ENCODE results near the gene TBC1D30.

The TBC1D30 gene

DNA sequence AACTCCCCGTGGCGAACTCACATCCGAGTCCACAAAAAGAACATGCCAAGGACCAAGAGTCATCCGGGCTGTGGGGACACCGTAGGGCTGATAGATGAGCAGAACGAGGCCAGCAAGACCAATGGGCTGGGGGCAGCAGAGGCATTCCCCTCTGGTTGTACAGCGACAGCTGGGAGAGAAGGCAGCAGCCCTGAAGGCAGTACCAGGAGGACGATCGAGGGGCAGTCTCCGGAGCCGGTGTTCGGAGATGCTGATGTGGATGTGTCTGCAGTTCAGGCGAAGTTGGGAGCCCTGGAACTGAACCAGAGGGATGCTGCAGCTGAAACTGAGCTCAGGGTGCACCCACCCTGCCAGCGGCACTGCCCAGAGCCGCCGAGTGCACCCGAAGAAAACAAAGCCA, 50.7 kb downstream of the TBC1D30 start:
- no peak for DNase-seq

- no peak for DNase-seq
Measured at GRCh38 chr12:64876388-64877071, 52.1 kb downstream of the TBC1D30 start.

DNA sequence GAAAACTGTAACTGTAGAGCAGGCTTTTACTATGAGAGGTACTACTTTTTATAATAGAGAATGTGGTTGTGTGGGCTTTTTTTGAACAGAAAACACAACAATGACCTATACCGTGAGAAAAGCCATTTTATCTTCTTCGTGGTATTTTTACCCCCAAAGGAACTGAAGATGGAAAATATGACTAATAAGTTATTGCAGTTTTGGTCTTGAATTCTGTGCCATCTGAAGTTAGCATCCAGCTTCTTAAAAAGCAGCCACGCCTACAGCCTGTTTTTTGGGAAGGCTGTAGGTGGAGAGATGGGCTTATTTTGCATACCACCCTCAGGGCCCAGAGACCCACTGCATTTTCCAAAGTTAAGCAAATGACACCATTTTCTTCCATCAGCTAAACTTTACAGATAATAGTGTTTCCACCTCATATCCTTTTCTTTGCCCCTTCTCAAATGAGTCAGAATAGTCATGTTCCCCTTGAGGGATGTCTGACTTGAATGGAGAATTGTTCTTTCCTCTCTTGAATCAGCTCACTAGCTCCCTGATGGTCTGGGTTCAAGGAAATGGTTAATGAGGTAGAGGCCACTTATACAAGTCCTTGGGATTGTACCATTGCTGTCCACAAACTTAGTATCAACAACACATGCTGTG, 53.0 kb downstream of the TBC1D30 start:
- DNase-seq = no peak

GRCh38 chr12:64882687-64883086, 58.2 kb downstream of the TBC1D30 start:
- no peak for DNase-seq

GRCh38 chr12:64883264-64884163, 59.1 kb downstream of the TBC1D30 start:
- no peak for DNase-seq

GRCh38 chr12:64884164-64884542, 59.7 kb downstream of the TBC1D30 start:
- no peak for DNase-seq

DNA sequence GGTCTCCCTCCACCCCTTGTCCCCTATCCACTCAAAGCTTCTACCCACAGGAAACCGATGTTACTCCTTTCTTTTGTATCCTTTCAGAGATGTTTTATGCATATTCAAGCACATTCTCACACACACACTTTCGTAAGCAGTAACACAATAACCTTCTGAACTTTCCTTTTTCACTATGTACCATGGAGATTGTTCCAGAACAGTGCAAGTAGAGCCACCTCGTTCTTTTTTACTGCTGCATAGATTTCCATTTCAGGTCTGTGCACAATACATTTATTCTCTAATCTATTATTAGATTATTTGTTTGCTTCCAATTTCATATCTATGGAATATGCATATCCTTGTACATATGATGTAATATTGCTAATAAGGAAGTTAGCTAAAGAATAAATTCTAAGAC, 60.3 kb downstream of the TBC1D30 start:
- DNase-seq = no peak

- no peak for DNase-seq
Measured at GRCh38 chr12:64889434-64890216, 65.2 kb downstream of the TBC1D30 start.

DNA sequence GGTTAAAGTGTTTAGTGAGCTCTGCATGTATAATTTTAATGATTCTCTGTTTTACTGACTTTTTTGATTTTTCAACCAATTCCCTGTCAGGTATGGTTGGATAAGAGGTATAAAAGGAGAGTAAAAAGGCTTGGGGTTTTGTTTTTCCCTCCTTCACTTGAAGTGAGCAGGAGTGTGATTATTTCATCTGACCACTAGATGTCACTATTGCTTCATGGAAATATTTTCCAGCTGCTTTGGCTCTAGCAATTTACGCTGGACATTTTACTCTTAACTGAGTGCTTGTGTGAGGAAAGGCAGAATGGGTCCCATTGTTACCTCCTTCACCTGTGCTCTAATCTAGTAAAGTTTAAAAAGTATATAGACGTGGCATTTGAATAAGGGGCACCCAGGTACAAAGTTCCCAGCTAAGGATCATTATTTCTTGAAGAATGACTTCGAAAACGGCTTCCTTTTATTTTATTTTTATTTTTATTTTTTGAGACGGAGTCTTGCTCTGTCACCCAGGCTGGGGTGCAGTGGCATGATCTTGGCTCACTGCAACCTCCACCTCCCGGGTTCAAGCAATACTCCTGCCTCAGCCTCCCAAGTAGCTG, 66.5 kb downstream of the TBC1D30 start:
- peak; percentile 21 for DNase-seq

DNA sequence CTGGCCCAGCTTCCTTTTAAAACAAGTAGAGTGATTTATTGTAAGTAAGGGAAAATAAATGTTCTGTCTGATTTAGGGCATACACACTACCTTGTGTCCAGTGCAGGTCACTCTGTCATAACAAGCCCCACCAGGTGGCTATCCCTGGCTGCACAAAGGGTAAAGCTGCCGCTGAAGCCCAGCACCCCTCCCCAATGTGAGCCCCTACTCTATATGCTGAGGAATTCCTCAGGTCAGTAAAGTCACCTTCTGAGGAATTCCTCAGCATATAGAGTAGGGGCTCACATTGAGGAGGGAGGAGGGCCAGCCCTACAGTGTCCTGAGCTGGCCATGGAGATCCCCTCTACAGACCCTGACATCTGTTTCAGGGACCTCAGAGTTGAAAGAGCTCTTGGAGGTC, 67.2 kb downstream of the TBC1D30 start:
- no peak for DNase-seq

DNA sequence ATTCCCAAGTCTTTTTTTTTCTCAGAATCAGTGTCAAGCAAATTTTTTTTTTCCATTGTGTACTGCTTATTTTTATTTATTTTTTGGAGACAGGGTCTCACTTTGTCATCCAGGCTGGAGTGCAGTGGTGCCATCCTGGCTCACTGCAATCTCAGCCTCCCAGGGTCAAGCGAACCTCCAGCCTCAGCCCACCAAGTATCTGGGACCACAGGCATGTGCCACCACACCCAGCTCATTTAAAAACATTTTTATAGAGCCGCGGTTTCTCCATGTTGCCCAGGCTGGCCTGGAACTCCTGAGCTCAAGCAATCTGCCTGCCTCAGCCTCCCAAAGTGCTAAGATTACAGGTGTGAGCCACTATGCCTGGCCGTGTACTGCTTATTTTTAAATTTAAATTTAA, 68.1 kb downstream of the TBC1D30 start:
- no peak for DNase-seq

DNA sequence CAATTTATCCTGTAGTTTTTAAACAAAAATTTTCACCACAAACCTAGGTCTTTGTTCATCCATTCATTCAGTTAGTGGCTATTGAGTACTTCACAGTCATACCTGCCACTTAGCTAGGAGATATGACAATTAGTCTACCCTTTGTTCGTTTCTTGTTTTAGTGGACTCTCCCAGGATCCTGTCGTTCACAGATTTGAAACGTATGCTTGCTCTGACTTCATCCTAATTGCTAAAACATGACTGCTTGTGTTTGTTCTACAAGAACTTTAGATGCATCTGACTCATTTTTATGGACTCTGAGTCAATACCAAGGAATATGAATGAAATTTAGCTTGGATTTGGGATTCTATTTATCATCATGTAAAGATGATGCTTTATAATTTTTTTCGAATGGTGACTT, 69.5 kb downstream of the TBC1D30 start:
- DNase-seq = peak; percentile 69

- no peak for DNase-seq
Measured at GRCh38 chr12:64894827-64895475, 70.5 kb downstream of the TBC1D30 start.

DNA sequence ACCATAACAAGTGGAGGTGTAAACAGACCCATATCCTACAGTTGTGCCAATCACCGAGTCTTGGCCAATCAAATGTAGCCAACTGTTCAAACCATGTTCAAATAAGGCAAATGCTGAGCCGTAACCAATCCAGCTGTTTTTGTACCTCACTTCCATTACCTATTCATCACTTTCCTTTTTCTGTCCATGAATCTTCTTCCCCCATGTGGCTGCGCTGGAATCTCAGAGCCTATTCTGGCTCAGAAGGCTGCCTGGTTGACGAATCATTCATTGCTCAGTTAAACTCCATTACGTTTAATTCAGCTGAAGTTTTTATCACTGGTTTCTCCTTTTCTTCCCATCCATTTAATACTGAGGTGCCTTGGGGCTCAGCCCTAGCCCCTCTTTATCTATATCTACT, 71.1 kb downstream of the TBC1D30 start:
- DNase-seq = peak; percentile 10

DNA sequence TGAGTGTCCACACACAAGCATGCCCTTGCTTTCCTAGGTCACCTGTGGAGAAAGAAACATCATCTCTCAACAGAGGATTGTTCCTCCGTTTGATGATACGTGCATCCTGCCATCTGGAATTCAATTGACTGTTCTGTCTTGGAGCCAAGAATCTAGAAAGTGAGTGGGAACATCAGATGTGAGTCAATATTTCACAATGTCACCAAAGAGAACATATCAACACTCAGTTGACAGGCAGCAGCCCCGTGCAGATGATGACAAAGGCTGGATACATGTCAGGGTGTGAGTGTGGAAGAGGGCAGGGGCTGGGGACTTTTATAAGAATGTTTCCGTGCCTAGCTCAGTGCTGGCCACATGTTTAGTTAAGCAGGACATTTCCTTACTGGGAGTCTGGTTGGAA, 76.1 kb downstream of the TBC1D30 start:
- no peak for DNase-seq

GRCh38 chr12:64903479-64904152, 79.2 kb downstream of the TBC1D30 start:
- DNase-seq = no peak

DNA sequence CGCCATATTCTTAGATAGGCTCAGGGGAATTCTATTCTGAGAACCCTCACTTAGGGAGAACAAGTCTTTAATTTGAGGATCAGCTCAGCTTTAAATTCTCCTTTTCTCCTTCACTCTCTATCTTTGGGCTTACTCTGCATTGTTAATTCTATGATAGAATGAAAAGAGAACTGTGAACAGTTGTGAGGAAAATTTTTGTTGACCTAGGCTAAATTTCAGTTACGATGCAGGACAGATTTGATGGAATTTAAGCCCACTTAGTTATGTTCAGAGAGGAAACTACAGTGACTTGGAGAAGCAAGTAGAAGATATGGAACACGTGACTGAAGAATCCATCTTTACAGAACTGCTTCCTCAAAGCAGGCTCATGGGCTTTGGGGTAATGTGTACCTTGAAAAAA, 82.7 kb downstream of the TBC1D30 start:
- no peak for DNase-seq

GRCh38 chr12:64909124-64909523, 84.7 kb downstream of the TBC1D30 start:
- DNase-seq = no peak

DNA sequence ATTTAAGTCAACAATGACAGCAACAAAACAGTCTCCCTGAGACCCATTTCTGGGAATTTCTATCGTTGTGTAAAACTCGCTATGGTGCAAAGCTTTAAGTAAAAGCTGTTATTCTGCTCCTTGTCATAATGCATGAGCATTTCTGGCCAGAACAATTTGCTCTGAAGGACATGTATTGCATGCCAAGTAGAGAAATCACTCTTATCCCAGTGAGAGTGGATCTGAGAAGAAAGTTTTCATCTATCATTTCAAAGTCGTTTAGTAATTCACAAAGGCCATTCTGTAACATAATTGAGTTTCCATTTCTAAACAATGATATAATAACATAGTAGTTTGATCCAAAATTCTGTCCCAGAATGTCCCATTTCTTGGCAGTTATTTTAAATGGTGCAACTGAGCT, 86.6 kb downstream of the TBC1D30 start:
- DNase-seq = no peak

DNA sequence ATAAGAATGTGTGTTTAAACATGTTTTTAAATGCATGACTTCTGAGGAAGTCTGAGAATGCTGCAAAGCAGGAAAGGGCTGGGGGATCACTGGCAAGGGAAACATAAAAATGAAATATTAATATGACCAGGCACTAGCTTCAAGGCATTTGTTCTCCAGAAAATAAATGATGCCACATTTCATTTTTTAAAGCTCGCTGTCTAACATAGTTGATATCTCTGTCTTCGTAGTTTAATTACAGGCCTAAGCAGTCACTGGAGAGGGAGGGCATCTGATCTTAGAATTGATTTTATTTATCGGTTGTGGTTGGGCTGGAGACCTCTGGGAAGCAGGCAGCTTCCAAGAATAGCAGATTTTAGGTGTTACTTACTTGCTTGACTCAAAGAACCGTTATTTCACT, 87.5 kb downstream of the TBC1D30 start:
- no peak for DNase-seq

GRCh38 chr12:64912516-64913255, 88.2 kb downstream of the TBC1D30 start:
- no peak for DNase-seq
